Nephron (organoid): ENCODE results near the gene ZCWPW2.

Experiments
- H3K27ac Mint-ChIP-seq, 3 experiments: 2 replicates each; pipeline ENCODE4 v1.8.0; 2020; ENCODE audit warnings: mixed read lengths in 3 of 3, mild to moderate bottlenecking in 2 of 3, moderate library complexity in 1 of 3
- H3K27me3 Mint-ChIP-seq: 2 replicates; pipeline ENCODE4 v1.8.0; 2021; ENCODE audit warnings: low read depth, mild to moderate bottlenecking, moderate library complexity, mixed read lengths
- H3K36me3 Mint-ChIP-seq: 2 replicates; pipeline ENCODE4 v1.8.0; 2020; ENCODE audit warnings: low read depth, mixed read lengths
- H3K4me1 Mint-ChIP-seq: 2 replicates; pipeline ENCODE4 v1.8.0; 2020; ENCODE audit warnings: mixed read lengths
- H3K4me3 Mint-ChIP-seq, 3 experiments: 2 replicates each; pipeline ENCODE4 v1.8.0; 2020; ENCODE audit warnings: mild to moderate bottlenecking in 3 of 3, mixed read lengths in 3 of 3, moderate library complexity in 2 of 3
- H3K9me3 Mint-ChIP-seq: 2 replicates; pipeline ENCODE4 v1.8.0; 2020; ENCODE audit warnings: mixed read lengths
- TF ChIP-seq, protein P1 (sequence below), 3 experiments: fragments of 200-600 bp; sonication (generic); IDR thresholded peaks; one replicate each; pipeline ENCODE4 v1.5.0; 2021; ENCODE audit warnings: antibody characterized with exemption in 3 of 3; ENCODE audit not compliant: unreplicated experiment in 3 of 3

Gene ZCWPW2

DNA sequence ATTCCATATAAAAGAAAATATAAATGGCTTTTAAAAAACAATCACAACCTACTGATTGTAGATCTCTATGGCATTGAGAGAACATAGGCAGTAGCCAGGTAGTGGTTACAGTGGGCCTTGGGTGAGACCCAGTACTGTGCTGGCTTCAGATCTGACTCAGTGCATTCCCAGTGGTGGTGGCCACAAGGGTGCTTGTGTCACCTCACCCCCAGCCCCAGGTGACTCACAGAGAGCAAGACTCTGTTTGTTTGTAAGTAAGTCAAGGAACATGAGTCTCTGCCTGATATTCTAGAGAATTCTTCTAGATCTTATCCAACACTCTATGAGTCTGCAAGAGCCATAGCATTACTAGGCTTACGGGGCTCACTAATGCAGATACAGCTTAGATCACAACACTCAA is 118.9 kb downstream of the ZCWPW2 start:
- H3K36me3 Mint-ChIP-seq: no peaks in the 10 kb centered on the region
- no peak overlapping the region for H3K27ac Mint-ChIP-seq
- H3K9me3 Mint-ChIP-seq: peaks cover 9% of the 10 kb centered on the region
- H3K4me1 Mint-ChIP-seq: no peaks in the 10 kb centered on the region
- TF ChIP-seq, protein P1, sequence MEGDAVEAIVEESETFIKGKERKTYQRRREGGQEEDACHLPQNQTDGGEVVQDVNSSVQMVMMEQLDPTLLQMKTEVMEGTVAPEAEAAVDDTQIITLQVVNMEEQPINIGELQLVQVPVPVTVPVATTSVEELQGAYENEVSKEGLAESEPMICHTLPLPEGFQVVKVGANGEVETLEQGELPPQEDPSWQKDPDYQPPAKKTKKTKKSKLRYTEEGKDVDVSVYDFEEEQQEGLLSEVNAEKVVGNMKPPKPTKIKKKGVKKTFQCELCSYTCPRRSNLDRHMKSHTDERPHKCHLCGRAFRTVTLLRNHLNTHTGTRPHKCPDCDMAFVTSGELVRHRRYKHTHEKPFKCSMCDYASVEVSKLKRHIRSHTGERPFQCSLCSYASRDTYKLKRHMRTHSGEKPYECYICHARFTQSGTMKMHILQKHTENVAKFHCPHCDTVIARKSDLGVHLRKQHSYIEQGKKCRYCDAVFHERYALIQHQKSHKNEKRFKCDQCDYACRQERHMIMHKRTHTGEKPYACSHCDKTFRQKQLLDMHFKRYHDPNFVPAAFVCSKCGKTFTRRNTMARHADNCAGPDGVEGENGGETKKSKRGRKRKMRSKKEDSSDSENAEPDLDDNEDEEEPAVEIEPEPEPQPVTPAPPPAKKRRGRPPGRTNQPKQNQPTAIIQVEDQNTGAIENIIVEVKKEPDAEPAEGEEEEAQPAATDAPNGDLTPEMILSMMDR (IDR thresholded peaks at IDR 0.05; ENCODE audit: unreplicated experiment in 3 of 3): no peak
- H3K27me3 Mint-ChIP-seq: no peaks in the 10 kb centered on the region
- no peak overlapping the region for H3K4me3 Mint-ChIP-seq

DNA sequence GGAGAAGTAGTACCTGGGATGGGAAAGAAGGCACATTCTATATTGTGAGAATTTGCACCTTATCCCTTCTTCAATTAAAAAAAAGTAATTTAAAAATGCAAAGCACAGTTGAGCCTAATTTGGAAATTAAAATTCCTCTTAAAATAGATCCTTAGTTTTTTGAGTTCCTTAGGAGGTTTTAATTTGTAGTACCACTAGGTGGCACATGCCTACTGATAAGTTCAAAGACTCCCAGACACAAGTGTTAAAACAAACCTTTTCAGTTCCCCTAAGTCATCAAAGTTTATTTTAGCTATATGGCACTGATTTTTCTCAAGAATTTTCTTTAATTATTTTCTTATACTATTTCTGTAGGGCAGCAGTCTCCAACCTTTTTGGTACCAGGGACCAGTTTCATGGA is 127.7 kb downstream of the ZCWPW2 start:
- Mint-ChIP-seq H3K27me3 (no peaks in the 10 kb centered on the region), H3K36me3 (no peaks in the 10 kb centered on the region), H3K4me1 (no peaks in the 10 kb centered on the region), H3K27ac (no peak overlapping the region), H3K9me3 (peaks cover 12% of the 10 kb centered on the region), H3K4me3 (no peak overlapping the region)
- TF ChIP-seq, protein P1 (IDR thresholded peaks at IDR 0.05; ENCODE audit: unreplicated experiment in 3 of 3): peak; percentile 55 to 67 (median 62)

DNA sequence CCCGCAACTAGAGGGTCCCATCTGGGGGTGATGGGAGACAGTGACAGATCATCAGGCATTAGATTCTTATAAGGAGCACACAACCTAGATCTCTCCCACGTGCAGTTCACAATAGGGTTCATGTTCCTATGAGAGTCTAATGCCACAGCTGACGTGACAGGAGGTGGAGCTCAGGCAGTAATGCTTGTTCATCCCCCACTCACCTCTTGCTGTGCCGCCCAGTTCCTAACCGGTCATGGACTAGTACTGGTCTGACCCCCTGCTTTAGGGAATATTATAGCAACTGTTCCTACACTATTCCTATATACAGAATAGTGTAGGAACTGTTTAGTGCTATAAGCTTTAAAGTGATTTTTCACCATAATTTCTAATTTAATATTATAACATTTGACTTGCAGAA is 128.2 kb downstream of the ZCWPW2 start:
- Mint-ChIP-seq H3K9me3 (peaks cover 9% of the 10 kb centered on the region), H3K4me1 (no peaks in the 10 kb centered on the region), H3K27me3 (no peaks in the 10 kb centered on the region), H3K4me3 (no peak overlapping the region), H3K36me3 (no peaks in the 10 kb centered on the region), H3K27ac (no peak overlapping the region)
- TF ChIP-seq, protein P1 (IDR thresholded peaks at IDR 0.05; ENCODE audit: unreplicated experiment in 3 of 3): no peak

DNA sequence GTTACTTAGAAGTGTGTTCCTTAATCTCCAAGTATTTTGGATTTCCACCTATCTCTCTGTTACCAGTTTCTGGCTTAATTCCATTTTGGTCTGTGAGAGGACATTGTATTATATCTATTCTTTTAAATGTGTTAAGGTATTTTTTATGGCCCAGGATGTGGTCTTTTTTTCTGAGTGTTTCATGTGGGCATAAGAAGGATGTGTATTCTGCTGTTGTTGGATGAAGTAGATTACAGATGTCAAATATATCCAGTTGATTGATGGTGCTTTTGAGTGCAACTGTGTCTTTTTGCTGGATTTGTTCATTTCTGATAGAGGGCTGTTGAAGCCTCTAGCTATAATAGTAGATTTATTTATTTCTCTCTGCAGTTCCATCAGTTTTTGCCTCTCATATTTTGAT is 136.6 kb downstream of the ZCWPW2 start:
- H3K4me3 Mint-ChIP-seq: no peak overlapping the region
- H3K4me1 Mint-ChIP-seq: no peaks in the 10 kb centered on the region
- no peak overlapping the region for H3K27ac Mint-ChIP-seq
- TF ChIP-seq, protein P1 (IDR thresholded peaks at IDR 0.05; ENCODE audit: unreplicated experiment in 3 of 3): no peak
- H3K9me3 Mint-ChIP-seq: peaks cover 25% of the 10 kb centered on the region
- peaks cover 3% of the 10 kb centered on the region for H3K36me3 Mint-ChIP-seq
- no peaks in the 10 kb centered on the region for H3K27me3 Mint-ChIP-seq

DNA sequence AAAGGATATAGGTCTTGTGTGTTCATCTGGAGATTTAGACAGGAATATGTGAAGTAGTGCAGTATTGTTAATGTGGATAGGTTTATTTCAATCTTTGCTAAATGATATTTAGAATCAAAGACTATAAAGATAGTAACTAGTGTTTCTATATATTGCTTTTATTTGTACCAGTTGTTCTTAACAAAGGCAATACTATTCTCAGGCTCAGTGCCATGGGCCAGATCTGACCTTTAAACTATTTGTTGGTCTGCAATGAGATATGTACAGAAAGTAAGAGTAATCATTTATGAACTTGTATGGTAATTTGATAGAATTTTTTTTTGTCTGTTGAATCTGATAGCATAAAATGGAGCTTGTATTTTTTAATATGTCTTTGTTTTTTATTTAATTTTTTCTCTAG is 146.8 kb downstream of the ZCWPW2 start:
- Mint-ChIP-seq H3K27me3 (no peaks in the 10 kb centered on the region), H3K4me3 (no peak overlapping the region), H3K4me1 (no peaks in the 10 kb centered on the region), H3K27ac (no peak overlapping the region), H3K36me3 (no peaks in the 10 kb centered on the region), H3K9me3 (peaks cover 4% of the 10 kb centered on the region)
- TF ChIP-seq, protein P1 (IDR thresholded peaks at IDR 0.05; ENCODE audit: unreplicated experiment in 3 of 3): no peak

DNA sequence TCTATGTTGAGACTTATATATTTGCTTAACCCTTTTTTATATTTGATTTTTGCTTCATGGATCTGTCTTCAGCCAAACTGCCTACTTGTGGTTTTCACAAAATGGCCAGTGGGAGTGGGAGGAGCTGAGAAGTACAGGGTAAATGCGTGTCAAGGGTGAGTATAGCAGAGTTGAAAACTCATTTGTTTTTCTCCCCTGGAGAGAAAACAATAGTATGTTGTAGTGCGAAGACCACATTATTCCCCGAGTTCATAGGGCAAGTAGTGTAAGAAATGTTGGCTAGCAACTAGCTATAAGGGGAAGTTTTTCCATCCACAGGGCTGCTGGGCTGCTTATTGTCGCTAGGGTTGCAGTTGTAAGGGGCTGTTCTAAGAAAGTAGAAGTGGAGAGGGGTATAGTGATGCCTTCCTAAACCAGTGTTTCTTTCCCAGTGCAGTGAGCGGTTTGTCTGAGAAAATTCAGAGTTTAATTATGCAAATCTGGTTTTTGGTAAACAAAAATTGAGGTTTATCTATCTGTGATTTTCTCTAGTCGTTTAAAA is 153.9 kb downstream of the ZCWPW2 start:
- TF ChIP-seq, protein P1 (IDR thresholded peaks at IDR 0.05; ENCODE audit: unreplicated experiment in 3 of 3): no peak
- Mint-ChIP-seq H3K9me3 (no peaks in the 10 kb centered on the region), H3K4me3 (no peak overlapping the region), H3K36me3 (no peaks in the 10 kb centered on the region), H3K4me1 (no peaks in the 10 kb centered on the region), H3K27ac (no peak overlapping the region), H3K27me3 (no peaks in the 10 kb centered on the region)
